IPS-18c (cell line): ENCODE results near the gene ASCL3.
"Not testable (repeated sequence)": the region's sequence is repeated elsewhere in the genome, so short reads cannot be mapped to it uniquely, and the experiment has no call there.

Experiments
- H3K4me3 ChIP-seq: 2 replicates; pipeline ENCODE4 v1.7.0; 2013; ENCODE audit warnings: low read depth, mild to moderate bottlenecking, low read length, moderate library complexity; ENCODE audit not compliant: insufficient read depth
- H3K9me3 ChIP-seq: one replicate; pipeline ENCODE4 v1.6.1; 2013; ENCODE audit warnings: mild to moderate bottlenecking, low read length, moderate library complexity; ENCODE audit not compliant: control insufficient read depth, insufficient read depth

The ASCL3 gene

DNA sequence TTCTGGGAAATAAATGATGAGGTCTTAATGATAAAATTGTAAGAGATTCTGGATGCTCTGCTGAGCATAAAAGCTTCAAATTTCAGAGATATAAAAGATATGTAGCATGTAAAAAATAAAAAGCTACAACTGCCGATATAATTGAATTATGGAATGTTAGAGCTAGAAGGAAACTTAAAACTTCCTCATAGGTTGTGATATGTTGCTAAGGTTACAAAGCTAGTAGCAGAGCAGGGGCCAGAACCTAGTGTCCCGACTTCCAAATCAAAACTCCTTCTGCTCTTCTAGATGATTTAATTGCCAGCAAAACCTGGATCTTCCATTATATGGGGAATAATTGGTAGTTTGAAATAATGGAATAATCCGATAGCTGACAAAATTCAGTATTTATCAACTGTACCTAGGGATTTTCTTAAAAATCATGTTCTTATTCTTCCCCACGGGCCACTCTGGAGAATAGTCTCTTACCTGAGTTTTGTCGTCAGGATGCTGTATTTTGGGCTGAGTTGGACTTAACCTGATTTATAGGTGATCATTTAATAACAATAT lies at the start of gene ASCL3:
Gene ASCL3, minus strand, starts transcription at position 499 of the 549 bp plus-strand sequence. CDS start 4,855 bp downstream, outside the sequence.
- H3K9me3 ChIP-seq = no peaks in the 10 kb centered on the region
- no peak within 1 kb of the TSS for H3K4me3 ChIP-seq

DNA sequence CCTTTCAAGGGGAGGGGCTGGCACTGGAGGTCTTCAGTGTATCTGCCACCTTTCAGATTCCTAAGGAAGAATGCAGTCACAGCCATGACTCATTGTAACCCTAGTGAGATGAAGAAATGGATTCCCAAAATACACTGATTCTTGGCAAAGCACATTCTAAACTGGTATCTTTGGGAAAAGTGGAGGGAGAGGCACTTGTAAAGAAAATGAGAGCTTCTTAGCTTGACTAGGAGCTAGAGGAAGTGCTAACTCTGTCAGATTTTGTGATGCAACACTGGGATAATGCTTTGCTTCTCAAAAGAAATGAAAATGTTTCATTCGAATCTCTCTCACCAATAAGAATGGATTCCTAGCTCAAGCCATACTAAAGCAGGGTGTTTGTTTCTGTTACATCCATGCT lies 46.6 kb upstream of the ASCL3 start:
- Histone ChIP-seq H3K4me3 (no peak overlapping the region), H3K9me3 (no peaks in the 10 kb centered on the region)

- Histone ChIP-seq H3K4me3 (no peak overlapping the region), H3K9me3 (no peaks in the 10 kb centered on the region)
Measured at GRCh38 chr11:8988329-8989234, 45.8 kb upstream of the ASCL3 start.

GRCh38 chr11:8987446-8987845 lies 44.6 kb upstream of the ASCL3 start:
- Histone ChIP-seq H3K9me3 (no peaks in the 10 kb centered on the region), H3K4me3 (no peak overlapping the region)

GRCh38 chr11:8986772-8987171 lies 44.0 kb upstream of the ASCL3 start:
- H3K4me3 ChIP-seq, H3K9me3 ChIP-seq: not testable (repeated sequence)

- H3K9me3 ChIP-seq = no peaks in the 10 kb centered on the region
- no peak overlapping the region for H3K4me3 ChIP-seq
Measured at GRCh38 chr11:8985462-8985861, 42.6 kb upstream of the ASCL3 start.

- H3K9me3 ChIP-seq = no peaks in the 10 kb centered on the region
- no peak overlapping the region for H3K4me3 ChIP-seq
Measured at GRCh38 chr11:8983552-8983951, 40.7 kb upstream of the ASCL3 start.

GRCh38 chr11:8980485-8980884 lies 37.7 kb upstream of the ASCL3 start:
- H3K4me3 ChIP-seq = no peak overlapping the region
- no peaks in the 10 kb centered on the region for H3K9me3 ChIP-seq

- H3K9me3 ChIP-seq, H3K4me3 ChIP-seq: not testable (repeated sequence)
Measured at GRCh38 chr11:8979365-8979764, 36.5 kb upstream of the ASCL3 start.

GRCh38 chr11:8973121-8973520 lies 30.3 kb upstream of the ASCL3 start:
- H3K9me3 ChIP-seq = no peaks in the 10 kb centered on the region
- no peak overlapping the region for H3K4me3 ChIP-seq

- Histone ChIP-seq H3K4me3 (no peak overlapping the region), H3K9me3 (no peaks in the 10 kb centered on the region)
Measured at GRCh38 chr11:8971924-8972316, 29.1 kb upstream of the ASCL3 start.

GRCh38 chr11:8971196-8971923 lies 28.5 kb upstream of the ASCL3 start:
- no peak overlapping the region for H3K4me3 ChIP-seq
- H3K9me3 ChIP-seq = no peaks in the 10 kb centered on the region

GRCh38 chr11:8967184-8967583 lies 24.4 kb upstream of the ASCL3 start:
- H3K9me3 ChIP-seq = no peaks in the 10 kb centered on the region

GRCh38 chr11:8964324-8965320 lies 21.8 kb upstream of the ASCL3 start, which contains the start of gene TMEM9B:
TMEM9B (minus strand) TSS chr11:8964442; CDS start chr11:8964313, 129 bp downstream.
- H3K4me3 ChIP-seq = peak within 1 kb of the TSS; percentile 97
- no peaks in the 10 kb centered on the region for H3K9me3 ChIP-seq

More at GRCh38 chr11:8967184-8967583, 24.4 kb upstream of the ASCL3 start:
- no peak overlapping the region for H3K4me3 ChIP-seq

DNA sequence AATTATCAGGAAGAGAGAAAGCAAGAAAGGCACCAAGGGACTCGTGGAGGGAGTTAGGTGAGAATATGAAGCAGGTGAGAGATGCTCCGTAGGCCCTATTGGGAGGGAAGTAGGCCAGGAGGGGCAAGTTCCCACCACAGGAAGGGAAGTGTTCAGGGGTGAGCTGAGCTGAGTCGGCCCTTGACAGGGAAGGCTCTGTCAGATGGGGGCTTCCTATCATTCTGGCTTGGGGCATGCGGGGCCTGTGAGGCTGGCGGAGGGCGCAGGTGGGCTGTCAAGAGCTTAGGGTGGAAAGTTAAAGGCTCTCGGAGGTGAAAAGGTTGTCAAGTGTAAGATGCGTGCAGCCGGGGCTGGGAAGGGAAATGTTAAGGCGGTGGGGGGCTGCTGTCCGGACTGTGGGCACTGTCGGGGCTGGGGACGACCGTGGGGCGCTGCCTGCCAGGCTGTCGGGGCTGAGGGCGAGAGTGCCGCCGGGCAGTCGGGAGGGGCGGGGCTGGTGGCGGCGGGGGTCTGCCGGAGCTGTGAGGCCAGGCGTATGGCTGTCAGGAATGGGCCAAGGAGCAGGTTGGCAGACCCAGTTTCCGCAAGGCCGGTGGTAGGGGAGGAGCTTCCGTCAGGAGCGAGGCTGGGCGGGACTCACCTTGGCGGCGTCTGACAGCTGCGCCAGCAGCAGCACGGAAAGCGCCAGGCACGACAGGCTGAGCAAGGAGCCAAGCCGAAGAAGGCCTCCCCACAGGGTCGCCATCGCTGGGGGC lies 20.9 kb upstream of the ASCL3 start:
- Histone ChIP-seq H3K9me3 (no peaks in the 10 kb centered on the region), H3K4me3 (peak overlapping the region; percentile 97)

GRCh38 chr11:8962841-8963240 lies 20.0 kb upstream of the ASCL3 start:
- H3K9me3 ChIP-seq = no peaks in the 10 kb centered on the region
- no peak overlapping the region for H3K4me3 ChIP-seq
